ENCODE measurements around the gene NFATC2. TPM values are rescaled to one million over a fixed set of nuclear protein-coding genes. Genes with fewer than 3 reads are reported as not detected.

The NFATC2 gene
- total RNA-seq, 3 donors from 2014 or later = 6.2 to 7.3 (median 7.2) TPM

- Histone ChIP-seq H3K4me3 (no peak overlapping the region), H3K4me1 (ENCODE audit: low read depth) (no peaks in the 10 kb centered on the region), H3K36me3 (ENCODE audit: low read depth) (no peaks in the 10 kb centered on the region), H3K9me3 (no peaks in the 10 kb centered on the region)
- intact Hi-C loops (cut with DNase I, micrococcal nuclease) = no loop called here
- ATAC-seq (no peak), DNase-seq (no peak)
- TF ChIP-seq, protein P1, sequence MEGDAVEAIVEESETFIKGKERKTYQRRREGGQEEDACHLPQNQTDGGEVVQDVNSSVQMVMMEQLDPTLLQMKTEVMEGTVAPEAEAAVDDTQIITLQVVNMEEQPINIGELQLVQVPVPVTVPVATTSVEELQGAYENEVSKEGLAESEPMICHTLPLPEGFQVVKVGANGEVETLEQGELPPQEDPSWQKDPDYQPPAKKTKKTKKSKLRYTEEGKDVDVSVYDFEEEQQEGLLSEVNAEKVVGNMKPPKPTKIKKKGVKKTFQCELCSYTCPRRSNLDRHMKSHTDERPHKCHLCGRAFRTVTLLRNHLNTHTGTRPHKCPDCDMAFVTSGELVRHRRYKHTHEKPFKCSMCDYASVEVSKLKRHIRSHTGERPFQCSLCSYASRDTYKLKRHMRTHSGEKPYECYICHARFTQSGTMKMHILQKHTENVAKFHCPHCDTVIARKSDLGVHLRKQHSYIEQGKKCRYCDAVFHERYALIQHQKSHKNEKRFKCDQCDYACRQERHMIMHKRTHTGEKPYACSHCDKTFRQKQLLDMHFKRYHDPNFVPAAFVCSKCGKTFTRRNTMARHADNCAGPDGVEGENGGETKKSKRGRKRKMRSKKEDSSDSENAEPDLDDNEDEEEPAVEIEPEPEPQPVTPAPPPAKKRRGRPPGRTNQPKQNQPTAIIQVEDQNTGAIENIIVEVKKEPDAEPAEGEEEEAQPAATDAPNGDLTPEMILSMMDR (IDR thresholded peaks at IDR 0.05) = no peak
These were observed 97.5 kb downstream of the NFATC2 start for GRCh38 chr20:51444922-51445438.

GRCh38 chr20:51444467-51444866, 98.1 kb downstream of the NFATC2 start:
- DNase-seq (no peak), ATAC-seq (peak; percentile 18)
- intact Hi-C loops (cut with DNase I, micrococcal nuclease) = no loop called here
- Histone ChIP-seq H3K4me3 (no peak overlapping the region), H3K4me1 (ENCODE audit: low read depth) (no peaks in the 10 kb centered on the region), H3K36me3 (ENCODE audit: low read depth) (no peaks in the 10 kb centered on the region), H3K9me3 (no peaks in the 10 kb centered on the region)
- TF ChIP-seq, protein P1 (IDR thresholded peaks at IDR 0.05) = no peak

DNA sequence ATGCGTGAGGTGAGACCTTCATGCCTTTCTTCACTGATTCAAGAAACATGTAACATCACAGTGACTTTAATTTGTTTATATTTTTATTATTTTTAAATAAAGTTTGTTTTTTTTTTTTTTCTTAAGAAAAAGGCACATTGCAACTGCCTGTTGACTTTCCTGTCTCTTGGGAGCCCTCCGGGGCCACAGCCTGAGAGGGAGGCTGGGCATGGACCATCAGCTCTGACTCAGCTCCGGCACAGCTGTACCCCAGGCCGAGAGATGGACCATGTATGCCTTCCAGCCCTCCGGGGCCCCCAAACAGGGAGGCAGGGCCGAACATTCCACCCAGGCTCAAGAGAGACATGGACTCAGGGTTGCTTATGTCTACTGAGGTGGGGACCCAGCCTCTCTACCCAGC, 99.9 kb downstream of the NFATC2 start:
- Histone ChIP-seq H3K36me3 (ENCODE audit: low read depth) (no peaks in the 10 kb centered on the region), H3K9me3 (no peaks in the 10 kb centered on the region), H3K4me3 (no peak overlapping the region), H3K4me1 (ENCODE audit: low read depth) (no peaks in the 10 kb centered on the region)
- TF ChIP-seq, protein P1 (IDR thresholded peaks at IDR 0.05) = no peak
- DNase-seq (no peak), ATAC-seq (no peak)
- intact Hi-C loops (cut with DNase I, micrococcal nuclease) = no loop called here

GRCh38 chr20:51440589-51440988, 101.9 kb downstream of the NFATC2 start:
- Histone ChIP-seq H3K36me3 (ENCODE audit: low read depth) (no peaks in the 10 kb centered on the region), H3K4me3 (no peak overlapping the region), H3K9me3 (no peaks in the 10 kb centered on the region), H3K4me1 (ENCODE audit: low read depth) (no peaks in the 10 kb centered on the region)
- intact Hi-C loops (cut with DNase I, micrococcal nuclease) = no loop called here
- TF ChIP-seq, protein P1 (IDR thresholded peaks at IDR 0.05) = no peak
- ATAC-seq (peak; percentile 51), DNase-seq (peak in 1 of 3 donors; percentile 30)

DNA sequence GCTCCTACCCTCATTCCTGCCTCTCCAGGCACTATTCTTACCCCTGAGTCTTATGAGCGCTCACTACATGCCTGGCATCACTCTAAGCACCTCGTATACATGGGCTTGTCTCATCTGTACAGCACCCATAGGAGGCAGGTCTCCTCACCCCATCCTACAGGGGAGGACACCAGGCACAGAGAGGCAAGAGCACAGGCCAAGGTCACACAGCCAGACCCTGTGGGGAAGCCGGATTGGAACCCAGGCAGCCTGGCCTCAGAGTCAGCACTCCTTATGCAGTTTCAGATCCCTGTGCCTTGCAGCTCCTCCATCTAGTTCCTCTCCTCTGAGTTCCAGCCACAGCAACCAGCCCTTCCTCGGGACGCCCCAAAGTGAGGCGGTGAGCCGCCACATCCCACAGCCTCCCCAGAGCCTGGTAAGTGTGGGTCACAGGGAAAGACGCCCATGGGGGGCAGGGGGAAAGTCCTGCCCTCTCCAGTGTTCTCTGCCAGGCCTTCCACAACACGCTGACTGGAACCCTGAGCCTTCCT, 103.3 kb downstream of the NFATC2 start:
- no peak for DNase-seq
- H3K4me1 ChIP-seq (ENCODE audit: low read depth) = no peaks in the 10 kb centered on the region
- TF ChIP-seq, protein P1 (IDR thresholded peaks at IDR 0.05) = no peak
- ATAC-seq = peak; percentile 38
- intact Hi-C loops (cut with DNase I, micrococcal nuclease) = no loop called here
- H3K36me3 ChIP-seq (ENCODE audit: low read depth) = no peaks in the 10 kb centered on the region
- H3K9me3 ChIP-seq = no peaks in the 10 kb centered on the region
- H3K4me3 ChIP-seq = no peak overlapping the region

DNA sequence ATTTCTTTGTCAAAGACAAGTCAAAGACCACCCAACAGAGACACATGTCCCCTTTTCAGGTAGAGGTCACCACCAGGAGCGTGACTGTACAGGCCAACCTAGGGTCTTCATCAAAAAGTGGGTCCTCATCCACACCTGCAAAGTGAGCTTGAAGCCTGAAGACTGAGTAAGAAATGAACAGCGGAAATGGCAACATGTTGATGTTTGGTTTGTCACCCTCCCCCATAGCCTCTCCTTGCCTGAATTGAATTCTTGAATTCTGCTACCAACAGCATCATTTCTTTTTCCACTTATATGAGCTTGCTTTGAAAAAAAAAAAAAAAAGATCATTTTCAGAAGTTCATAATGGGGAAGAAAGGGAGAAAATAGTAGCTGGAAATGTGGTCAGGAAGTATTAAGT, 104.4 kb downstream of the NFATC2 start:
- intact Hi-C loops (cut with DNase I, micrococcal nuclease) = no loop called here
- Histone ChIP-seq H3K4me3 (no peak overlapping the region), H3K4me1 (ENCODE audit: low read depth) (no peaks in the 10 kb centered on the region), H3K36me3 (ENCODE audit: low read depth) (no peaks in the 10 kb centered on the region), H3K9me3 (no peaks in the 10 kb centered on the region)
- TF ChIP-seq, protein P1 (IDR thresholded peaks at IDR 0.05) = no peak
- ATAC-seq (no peak), DNase-seq (no peak)

All from mucosa of descending colon (tissue), 3 donors.